ENCODE results near the gene ARHGEF7.
A peak's percentile ranks its signal among the peaks of the same experiment; 100 is the strongest.

ARHGEF7 gene

DNA sequence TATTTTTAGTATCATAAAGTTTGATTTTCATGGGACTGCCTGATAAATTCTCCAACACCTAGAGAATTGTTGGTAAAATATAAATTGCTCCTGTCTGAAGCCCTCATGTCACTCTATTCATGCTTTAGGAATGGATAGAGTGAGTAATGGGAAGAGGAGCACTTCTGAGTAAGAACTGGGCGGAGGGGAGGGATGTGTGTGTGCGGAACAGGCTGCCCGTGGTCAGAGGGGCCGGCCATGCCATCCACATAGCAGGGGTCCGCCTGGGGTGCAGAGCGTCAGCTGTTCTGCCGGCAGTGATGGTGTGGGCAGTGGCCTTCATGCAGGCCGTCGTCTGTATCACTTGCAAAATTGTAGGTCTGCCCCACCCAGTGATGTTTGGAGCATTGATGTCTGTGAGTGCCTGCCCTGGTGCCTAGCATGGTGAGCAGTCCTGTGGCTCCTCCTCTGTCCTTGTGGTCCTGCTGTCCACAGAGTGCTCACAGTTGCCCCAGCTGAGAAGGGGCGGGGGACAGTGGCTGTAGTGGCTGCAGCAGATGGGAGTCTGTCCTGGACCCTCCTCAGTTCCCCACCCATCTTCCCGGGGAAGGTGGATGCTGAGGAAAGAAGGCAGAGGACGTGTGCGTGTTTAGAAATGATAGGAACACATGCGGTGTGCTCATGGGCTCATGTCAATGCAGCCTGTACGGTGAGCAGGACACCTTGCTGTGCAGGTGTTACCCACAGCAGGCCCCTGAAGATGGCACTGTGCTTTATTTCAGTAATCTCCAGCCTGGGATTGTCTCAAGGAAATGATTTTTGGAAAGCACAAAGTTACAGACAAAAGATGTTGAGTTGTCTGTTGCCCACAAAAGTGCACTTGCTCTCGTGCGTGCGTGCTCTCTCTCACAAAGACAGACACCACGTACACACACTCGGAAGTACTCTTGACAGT lies 155.9 kb downstream of the ARHGEF7 start:
- no peak for DNase-seq
- Mint-ChIP-seq H3K27me3 (no peaks in the 10 kb centered on the region), H3K9me3 (no peaks in the 10 kb centered on the region), H3K4me3 (no peak overlapping the region), H3K4me1 (peaks cover 12% of the 10 kb centered on the region), H3K36me3 (peaks cover 41% of the 10 kb centered on the region), H3K27ac (peak overlapping the region; percentile 35)
- CTCF ChIA-PET: no interaction called here

DNA sequence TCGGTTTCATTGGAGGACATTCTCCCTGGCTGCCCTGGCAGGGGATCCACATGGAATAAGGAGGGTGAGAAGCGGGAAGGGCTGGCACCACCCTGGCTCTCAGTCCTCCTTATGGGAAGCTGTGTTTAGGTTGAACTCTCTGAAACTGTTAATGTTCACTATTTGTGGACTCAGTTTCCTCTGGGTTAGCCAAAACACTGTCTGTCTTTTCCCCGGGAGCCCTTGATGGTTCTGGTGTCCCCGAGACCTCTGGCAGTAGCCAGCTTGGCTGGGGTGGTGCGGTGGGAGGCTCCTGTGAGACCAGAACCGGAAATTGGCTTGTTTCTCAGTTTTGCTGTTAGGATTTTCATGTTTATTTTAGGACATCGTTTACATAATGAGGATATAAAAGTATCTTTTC lies 157.0 kb downstream of the ARHGEF7 start:
- Mint-ChIP-seq H3K27me3 (no peaks in the 10 kb centered on the region), H3K36me3 (peaks cover 45% of the 10 kb centered on the region)

DNA sequence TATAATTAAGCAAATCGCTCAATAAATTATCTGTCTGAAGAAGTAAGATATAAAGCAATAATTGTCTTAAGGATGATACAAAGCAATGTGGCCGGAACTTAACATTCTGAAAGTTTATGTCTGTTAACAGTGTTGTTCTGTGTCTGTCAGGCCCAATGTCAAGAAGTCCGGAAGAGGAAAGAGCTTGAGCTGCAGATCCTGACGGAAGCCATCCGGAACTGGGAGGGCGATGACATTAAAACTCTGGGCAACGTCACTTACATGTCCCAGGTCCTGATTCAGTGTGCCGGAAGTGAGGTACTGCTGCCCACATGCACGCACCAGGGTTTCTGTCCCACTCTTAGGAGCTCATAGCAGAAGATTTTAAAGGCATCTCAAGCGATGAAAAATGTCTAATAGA lies 160.3 kb downstream of the ARHGEF7 start:
- Mint-ChIP-seq H3K36me3 (peaks cover 47% of the 10 kb centered on the region), H3K27me3 (no peaks in the 10 kb centered on the region), H3K27ac (no peak overlapping the region), H3K4me3 (no peak overlapping the region), H3K4me1 (peaks cover 1% of the 10 kb centered on the region), H3K9me3 (no peaks in the 10 kb centered on the region)
- CTCF ChIA-PET: interaction anchor here (1.3 kb wide), 1 partner anchor 207 kb away, joined by 4 read pairs; no protein-coding TSS in a partner anchor
- no peak for DNase-seq

More for the DNA sequence above, 157.0 kb downstream of the ARHGEF7 start:
- Mint-ChIP-seq H3K4me3 (no peak overlapping the region), H3K9me3 (no peaks in the 10 kb centered on the region), H3K4me1 (peaks cover 12% of the 10 kb centered on the region), H3K27ac (no peak overlapping the region)
- CTCF ChIA-PET: no interaction called here
- no peak for DNase-seq

DNA sequence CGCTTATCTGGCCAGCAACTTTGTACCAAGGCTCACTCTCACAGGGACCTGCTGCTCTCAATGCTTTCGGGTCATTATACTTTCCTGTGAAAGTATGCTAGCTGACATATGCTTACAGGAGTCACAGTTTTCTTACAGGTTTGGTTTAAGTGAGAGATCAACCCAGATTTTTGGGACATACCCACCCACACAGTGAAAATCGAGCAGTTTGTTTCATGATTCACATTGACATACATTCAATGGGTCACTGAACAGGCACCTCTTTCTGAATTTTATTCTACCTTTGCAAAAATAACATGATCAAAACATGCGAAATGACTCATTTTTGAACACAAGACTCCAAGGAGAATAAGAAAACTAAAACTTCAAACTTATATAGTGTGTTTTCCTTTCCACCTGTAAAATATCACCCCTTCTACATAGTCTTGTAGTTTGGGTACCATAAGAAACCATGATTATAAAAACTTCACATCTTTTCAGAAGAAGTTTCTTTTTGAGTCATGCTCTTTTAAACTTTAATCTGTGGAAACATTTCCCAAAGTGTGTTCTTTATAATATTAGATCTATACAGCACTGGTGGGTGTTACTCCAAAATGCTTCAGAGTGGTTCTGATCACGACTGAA lies 161.0 kb downstream of the ARHGEF7 start:
- H3K36me3 Mint-ChIP-seq: peaks cover 50% of the 10 kb centered on the region
- no peaks in the 10 kb centered on the region for H3K9me3 Mint-ChIP-seq
- CTCF ChIA-PET: no interaction called here
- H3K27ac Mint-ChIP-seq: no peak overlapping the region
- no peaks in the 10 kb centered on the region for H3K4me1 Mint-ChIP-seq
- H3K4me3 Mint-ChIP-seq: no peak overlapping the region
- no peak for DNase-seq
- H3K27me3 Mint-ChIP-seq: no peaks in the 10 kb centered on the region

DNA sequence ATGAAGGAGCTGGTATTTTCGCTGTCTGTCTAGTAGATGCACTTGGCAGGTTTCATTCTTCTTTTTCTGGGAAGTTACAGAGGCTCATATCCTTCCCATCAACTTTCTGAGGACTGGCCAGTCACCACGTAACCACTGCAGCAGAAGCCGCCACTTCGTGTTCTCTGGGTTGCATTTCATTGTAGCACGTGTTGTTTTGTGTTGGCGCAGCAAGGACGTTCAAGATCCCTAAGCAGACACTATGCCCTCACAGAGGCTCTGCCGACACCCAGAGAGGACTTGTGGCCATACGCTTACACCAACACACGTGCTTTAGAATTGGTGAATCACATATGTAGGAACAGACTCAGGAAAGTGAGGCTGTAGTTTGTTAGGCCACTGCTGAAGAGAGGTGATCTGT lies 163.1 kb downstream of the ARHGEF7 start:
- Mint-ChIP-seq H3K4me1 (no peaks in the 10 kb centered on the region), H3K27me3 (no peaks in the 10 kb centered on the region), H3K9me3 (no peaks in the 10 kb centered on the region), H3K27ac (no peak overlapping the region), H3K36me3 (peaks cover 60% of the 10 kb centered on the region), H3K4me3 (no peak overlapping the region)
- CTCF ChIA-PET: no interaction called here
- no peak for DNase-seq

DNA sequence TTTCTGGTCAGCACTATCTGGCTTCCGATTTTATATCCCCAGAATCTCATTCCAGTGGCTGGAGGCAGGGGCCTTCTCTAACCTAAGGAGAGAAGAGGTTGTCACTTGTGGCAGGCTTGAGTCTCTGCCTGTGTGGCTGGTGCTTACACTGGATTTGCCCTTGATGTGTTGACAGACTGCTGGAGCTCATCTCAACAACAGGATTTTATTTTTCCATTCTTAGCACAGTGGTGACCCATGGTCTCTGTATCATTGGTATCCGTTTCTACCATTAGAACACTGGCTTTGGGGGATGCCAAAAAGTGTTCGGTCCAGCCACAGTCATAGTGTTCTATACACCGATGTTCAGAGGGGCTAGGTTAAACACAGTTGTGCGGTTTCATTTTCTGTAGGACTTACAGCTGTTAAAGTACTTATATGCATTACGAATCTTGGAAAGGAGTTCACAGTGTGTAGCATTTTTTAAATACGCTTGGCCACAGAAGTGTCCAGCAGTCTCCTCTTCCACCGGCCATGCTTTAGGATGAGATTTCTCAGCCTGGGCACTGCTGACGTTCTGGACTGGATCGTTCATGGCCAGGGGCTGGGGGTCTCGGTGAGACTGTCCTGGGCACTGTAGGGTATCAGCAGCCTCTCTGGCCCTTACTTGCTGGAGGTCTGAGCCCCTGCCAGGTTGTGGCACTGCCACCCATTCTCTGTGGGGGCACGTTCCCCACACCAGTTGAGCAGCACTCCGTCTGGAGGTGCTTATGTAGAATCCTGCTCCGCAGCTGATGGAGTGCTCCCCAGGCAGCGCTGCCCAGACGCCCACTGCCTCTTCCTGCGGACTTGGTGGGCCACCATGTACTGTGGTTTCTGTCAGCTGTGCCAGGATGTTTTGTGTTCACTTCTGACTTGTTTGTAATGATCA lies 163.9 kb downstream of the ARHGEF7 start:
- no peak overlapping the region for H3K4me3 Mint-ChIP-seq
- H3K9me3 Mint-ChIP-seq: no peaks in the 10 kb centered on the region
- no peaks in the 10 kb centered on the region for H3K27me3 Mint-ChIP-seq
- H3K27ac Mint-ChIP-seq: no peak overlapping the region
- peaks cover 67% of the 10 kb centered on the region for H3K36me3 Mint-ChIP-seq
- H3K4me1 Mint-ChIP-seq: no peaks in the 10 kb centered on the region
- no peak for DNase-seq
- CTCF ChIA-PET: no interaction called here

DNA sequence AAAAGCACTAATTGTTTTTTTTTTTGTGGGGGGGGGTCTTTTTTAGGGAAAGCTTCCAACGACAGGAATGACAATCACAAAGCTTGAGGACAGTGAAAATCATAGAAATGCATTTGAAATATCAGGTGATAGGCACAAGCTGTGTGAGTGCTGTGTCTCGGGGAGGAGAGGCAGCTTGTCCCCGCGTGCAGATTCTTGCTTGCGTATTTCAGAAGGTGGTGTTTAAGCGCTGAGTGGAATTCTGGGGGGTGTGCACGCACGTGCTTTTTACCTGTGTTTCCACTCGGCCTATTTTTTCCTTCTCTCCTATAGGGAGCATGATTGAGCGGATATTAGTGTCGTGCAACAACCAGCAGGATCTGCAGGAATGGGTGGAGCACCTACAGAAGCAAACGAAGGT lies 165.1 kb downstream of the ARHGEF7 start:
- no peak overlapping the region for H3K4me3 Mint-ChIP-seq
- H3K9me3 Mint-ChIP-seq: no peaks in the 10 kb centered on the region
- no peak overlapping the region for H3K27ac Mint-ChIP-seq
- CTCF ChIA-PET: no interaction called here
- no peak for DNase-seq
- H3K4me1 Mint-ChIP-seq: no peaks in the 10 kb centered on the region
- peaks cover 66% of the 10 kb centered on the region for H3K36me3 Mint-ChIP-seq
- no peaks in the 10 kb centered on the region for H3K27me3 Mint-ChIP-seq

DNA sequence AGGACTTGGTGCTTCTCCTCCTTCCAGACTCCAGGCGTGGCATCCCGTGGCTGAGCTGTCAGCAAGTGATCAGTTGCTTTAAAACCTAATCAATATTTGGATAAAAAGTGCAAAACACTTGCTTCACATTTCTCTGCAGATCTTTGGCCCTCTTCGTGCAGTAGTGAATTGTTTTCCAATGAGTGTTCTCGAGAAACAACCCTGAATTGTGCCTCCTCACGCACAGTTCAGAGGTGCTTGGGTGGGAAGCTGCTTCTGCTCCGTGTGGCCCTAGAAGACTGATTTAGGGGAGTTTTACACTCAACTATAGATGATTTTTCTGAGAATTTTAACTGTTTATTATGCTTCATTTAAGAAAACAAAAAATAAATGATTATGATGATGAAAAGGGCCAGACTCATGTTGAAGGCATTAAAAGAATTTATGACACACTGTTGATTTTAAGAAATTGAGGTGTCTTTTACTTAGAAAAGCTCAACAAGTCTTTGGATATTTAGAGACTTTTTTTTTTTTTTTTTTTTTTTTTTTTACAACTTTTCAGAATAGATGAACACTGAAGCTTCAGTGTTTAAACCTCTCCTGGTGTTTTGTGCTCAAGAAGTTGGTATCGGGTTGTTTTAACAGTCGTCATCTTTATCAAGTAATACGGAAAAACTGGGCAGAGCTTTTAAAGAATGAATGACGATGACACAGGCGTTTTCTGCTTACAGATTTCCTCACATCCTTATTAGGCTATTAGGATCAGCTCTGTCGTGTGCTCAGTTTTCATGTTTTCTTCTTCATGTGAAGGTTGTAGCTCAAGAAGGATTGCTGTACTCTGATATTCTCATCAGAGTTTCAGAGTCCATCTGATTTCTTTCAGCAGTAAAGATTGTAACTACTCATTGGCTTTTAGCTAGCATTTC lies 165.8 kb downstream of the ARHGEF7 start:
- no peaks in the 10 kb centered on the region for H3K4me1 Mint-ChIP-seq
- CTCF ChIA-PET: interaction anchor here (0.5 kb wide), 1 partner anchor 878 kb away, joined by 4 read pairs; no protein-coding TSS in a partner anchor
- no peak for DNase-seq
- H3K9me3 Mint-ChIP-seq: no peaks in the 10 kb centered on the region
- peaks cover 63% of the 10 kb centered on the region for H3K36me3 Mint-ChIP-seq
- H3K27me3 Mint-ChIP-seq: no peaks in the 10 kb centered on the region
- no peak overlapping the region for H3K4me3 Mint-ChIP-seq
- H3K27ac Mint-ChIP-seq: no peak overlapping the region

DNA sequence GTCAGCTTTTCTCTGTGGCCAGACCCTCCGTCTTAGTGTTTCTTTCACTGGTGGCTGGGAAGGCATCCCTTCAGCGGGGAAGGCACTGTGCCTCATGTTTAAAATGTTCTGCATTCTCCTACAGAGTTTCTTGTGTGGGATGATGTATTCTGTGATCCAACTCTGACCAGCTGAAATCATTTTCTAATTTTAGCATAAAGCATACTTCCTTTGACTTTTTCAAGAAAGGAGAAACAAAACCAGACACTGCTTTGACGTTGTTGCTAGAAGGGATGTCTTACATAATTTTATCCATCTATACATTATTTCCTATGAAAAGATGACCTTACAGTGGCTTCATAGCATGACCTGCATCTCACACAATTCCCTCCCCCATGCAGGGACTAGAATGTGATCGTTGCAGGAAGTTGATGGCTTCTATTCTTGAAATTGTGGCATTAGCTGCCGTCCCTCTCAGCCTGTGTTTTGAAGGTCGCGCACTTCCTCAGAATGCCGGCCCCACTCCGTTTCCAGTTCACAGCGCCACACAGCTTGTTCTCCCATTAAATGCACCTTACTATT lies 166.7 kb downstream of the ARHGEF7 start:
- CTCF ChIA-PET: no interaction called here
- Mint-ChIP-seq H3K27me3 (no peaks in the 10 kb centered on the region), H3K36me3 (peaks cover 62% of the 10 kb centered on the region), H3K9me3 (no peaks in the 10 kb centered on the region), H3K4me1 (no peaks in the 10 kb centered on the region), H3K4me3 (no peak overlapping the region), H3K27ac (no peak overlapping the region)
- DNase-seq: no peak

DNA sequence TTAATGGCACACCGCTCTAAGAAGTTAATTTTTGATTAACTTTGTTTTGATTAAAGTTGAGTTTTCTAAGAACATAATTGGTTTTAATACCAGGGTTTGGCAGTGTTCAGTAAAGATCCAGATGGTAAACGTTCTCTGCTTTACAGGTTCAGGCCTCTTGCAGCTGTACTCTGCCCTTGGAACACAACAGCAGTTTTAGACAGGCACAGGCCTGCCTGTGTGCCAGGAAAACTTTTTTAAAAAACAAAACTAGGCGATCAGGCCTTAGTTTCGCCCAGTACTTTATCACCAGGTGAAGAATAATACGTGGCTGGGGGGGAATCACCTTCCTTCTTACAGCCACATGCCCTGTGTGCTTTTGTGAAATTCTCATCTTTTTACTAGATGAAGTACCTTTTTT lies 167.3 kb downstream of the ARHGEF7 start:
- CTCF ChIA-PET: no interaction called here
- Mint-ChIP-seq H3K4me3 (no peak overlapping the region), H3K9me3 (no peaks in the 10 kb centered on the region), H3K27ac (no peak overlapping the region), H3K27me3 (no peaks in the 10 kb centered on the region), H3K36me3 (peaks cover 62% of the 10 kb centered on the region), H3K4me1 (no peaks in the 10 kb centered on the region)
- no peak for DNase-seq

DNA sequence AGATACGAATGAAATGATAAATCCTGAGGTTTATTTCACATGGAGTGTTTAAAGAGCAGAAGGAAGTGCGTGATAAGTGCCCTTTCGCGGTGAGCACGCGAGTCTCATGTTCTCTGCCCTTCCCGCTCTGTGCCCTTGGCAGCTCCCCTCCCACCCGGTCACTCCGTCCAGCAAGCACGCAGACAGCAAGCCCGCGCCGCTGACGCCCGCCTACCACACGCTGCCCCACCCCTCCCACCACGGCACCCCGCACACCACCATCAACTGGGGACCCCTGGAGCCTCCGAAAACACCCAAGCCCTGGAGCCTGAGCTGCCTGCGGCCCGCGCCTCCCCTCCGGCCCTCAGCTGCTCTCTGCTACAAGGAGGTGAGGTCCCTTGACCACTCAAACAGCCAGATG lies 167.9 kb downstream of the ARHGEF7 start:
- CTCF ChIA-PET: no interaction called here
- H3K27ac Mint-ChIP-seq: no peak overlapping the region

DNA sequence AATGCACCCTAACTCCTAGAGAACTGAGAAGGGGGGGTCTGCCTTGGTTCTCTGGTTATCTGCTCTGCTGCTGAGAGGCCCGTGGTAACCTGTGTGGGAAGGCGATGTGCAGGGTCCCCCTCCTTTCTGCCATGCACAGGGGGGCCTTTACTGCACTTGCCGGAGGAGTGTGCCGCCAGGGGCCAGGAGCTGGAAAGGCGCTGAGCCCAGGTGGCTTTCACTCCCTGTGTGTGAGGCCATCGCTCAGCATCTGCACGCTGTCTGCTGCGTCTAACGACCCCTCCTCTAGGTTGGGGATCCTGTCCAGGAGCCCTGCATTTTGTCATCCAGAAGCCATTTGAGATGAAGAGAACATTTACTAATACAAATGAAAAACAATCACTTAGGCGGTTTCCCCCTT lies 168.3 kb downstream of the ARHGEF7 start:
- Mint-ChIP-seq H3K27ac (no peak overlapping the region), H3K4me1 (no peaks in the 10 kb centered on the region), H3K27me3 (no peaks in the 10 kb centered on the region), H3K9me3 (no peaks in the 10 kb centered on the region), H3K4me3 (no peak overlapping the region), H3K36me3 (peaks cover 59% of the 10 kb centered on the region)
- CTCF ChIA-PET: no interaction called here
- no peak for DNase-seq

More for the DNA sequence above, 167.9 kb downstream of the ARHGEF7 start:
- no peak overlapping the region for H3K4me3 Mint-ChIP-seq
- peaks cover 60% of the 10 kb centered on the region for H3K36me3 Mint-ChIP-seq
- no peaks in the 10 kb centered on the region for H3K4me1 Mint-ChIP-seq
- no peaks in the 10 kb centered on the region for H3K27me3 Mint-ChIP-seq
- H3K9me3 Mint-ChIP-seq: no peaks in the 10 kb centered on the region
- DNase-seq: no peak

DNA sequence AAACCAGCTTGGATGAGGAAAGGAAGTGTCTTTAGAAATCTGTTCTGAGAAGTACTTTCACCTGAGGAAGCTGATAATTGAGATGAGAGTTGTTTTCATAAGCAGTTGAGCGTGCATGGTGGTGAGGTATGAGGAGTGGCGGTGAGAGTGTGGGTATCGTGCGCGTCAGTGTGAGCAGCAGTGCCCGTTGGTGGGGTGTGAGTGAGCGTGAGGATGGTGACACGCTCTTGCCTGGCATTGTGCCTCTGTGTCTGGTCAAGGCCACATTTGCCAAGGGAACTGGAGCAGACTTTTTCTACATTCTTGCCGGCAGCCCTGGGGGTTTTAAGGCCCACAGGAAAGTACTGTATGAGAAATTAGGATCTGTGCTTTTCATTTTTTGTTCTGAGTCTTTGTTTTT lies 168.9 kb downstream of the ARHGEF7 start:
- no peaks in the 10 kb centered on the region for H3K9me3 Mint-ChIP-seq
- no peak overlapping the region for H3K27ac Mint-ChIP-seq
- peaks cover 55% of the 10 kb centered on the region for H3K36me3 Mint-ChIP-seq
- DNase-seq: no peak
- no peaks in the 10 kb centered on the region for H3K4me1 Mint-ChIP-seq
- no peak overlapping the region for H3K4me3 Mint-ChIP-seq
- H3K27me3 Mint-ChIP-seq: no peaks in the 10 kb centered on the region
- CTCF ChIA-PET: no interaction called here
